B cell (primary cell): ENCODE results near the gene OR51S1. TPM values are rescaled to one million over a fixed set of nuclear protein-coding genes. Genes with fewer than 3 reads are reported as not detected.

ENCODE experiments used
- ATAC-seq: fragments of 200-7000 bp; cut with Tn5 transposase; one replicate; pipeline ENCODE4 v1.10.0; 2021; ENCODE audit warnings: low read depth, mild to moderate bottlenecking, moderate number of reproducible peaks, moderate library complexity
- CTCF ChIA-PET: fragments of 350-600 bp; sonication (Branson Sonifier 250); formaldehyde crosslinking; loops from one replicate; lab custom pipeline; 2021; ENCODE audit warnings: antibody characterized with exemption, inconsistent platforms; lab: Charles Lee
- POLR2A ChIA-PET: fragments of 350-600 bp; sonication (Branson Sonifier 250); formaldehyde crosslinking; loops from one replicate; lab custom pipeline; 2021; ENCODE audit warnings: antibody characterized with exemption; lab: Charles Lee
- DNase-seq: peaks from one replicate; pipeline ENCODE4 v3.0.0; 2013
- H2AFZ ChIP-seq: 2 replicates; pipeline ENCODE4 v1.6.1; 2012; ENCODE audit warnings: mild to moderate bottlenecking, low read depth, low read length; ENCODE audit not compliant: insufficient read depth, poor library complexity, severe bottlenecking
- H3K27ac ChIP-seq, 2 donors: 1 replicate in 1 of 2; 2 replicates in 1 of 2; pipeline ENCODE4 v1.5.1; 2012 to 2013; ENCODE audit warnings: low read length in 2 of 2, mild to moderate bottlenecking in 2 of 2, moderate library complexity in 1 of 2
- H3K27me3 ChIP-seq, 4 experiments: fragments of 200-600 bp in 1 of 4; sonication (generic) in 1 of 4; replicated peaks in 1 of 4; 1 replicate in 2 of 4; 2 replicates in 2 of 4; pipeline versions ENCODE4 v1.6.1 to v1.7.0; 2013 to 2016; ENCODE audit warnings: low read length in 3 of 4, mild to moderate bottlenecking in 2 of 4, mixed read lengths in 1 of 4, moderate library complexity in 1 of 4; ENCODE audit not compliant: insufficient read depth in 4 of 4, control insufficient read depth in 3 of 4; ENCODE audit errors: control extremely low read depth in 1 of 4
- H3K36me3 ChIP-seq, 2 experiments: replicated peaks in 1 of 2; 1 replicate in 1 of 2; 2 replicates in 1 of 2; pipeline versions ENCODE4 v1.6.1 to v1.7.1; 2013; ENCODE audit warnings: low read length in 1 of 2; ENCODE audit not compliant: insufficient read depth in 2 of 2, control insufficient read depth in 1 of 2; ENCODE audit errors: control extremely low read depth in 1 of 2, extremely low read depth in 1 of 2
- H3K4me1 ChIP-seq, 2 donors: fragments of 200-600 bp in 1 of 2; sonication (generic) in 1 of 2; 1 replicate in 1 of 2; 2 replicates in 1 of 2; pipeline versions ENCODE4 v1.5.1 to v1.6.1; 2013 to 2017; ENCODE audit warnings: low read length in 2 of 2; ENCODE audit not compliant: control insufficient read depth in 2 of 2, insufficient read depth in 2 of 2
- H3K4me2 ChIP-seq: replicated peaks from 2 replicates; pipeline ENCODE3; 2012; ENCODE audit warnings: mild to moderate bottlenecking, low read depth, low read length; ENCODE audit not compliant: poor library complexity, severe bottlenecking
- H3K4me3 ChIP-seq, 5 experiments: fragments of 200-600 bp in 1 of 5; sonication (generic) in 1 of 5; 1 replicate in 3 of 5; 2 replicates in 2 of 5; pipeline versions ENCODE4 v1.5.1 to v1.7.0; 2011 to 2016; ENCODE audit warnings: low read length in 4 of 5, mild to moderate bottlenecking in 4 of 5, low read depth in 2 of 5, control low read depth in 1 of 5, moderate library complexity in 1 of 5; ENCODE audit not compliant: insufficient read depth in 1 of 5; ENCODE audit errors: control extremely low read depth in 1 of 5, extremely low read depth in 1 of 5
- H3K79me2 ChIP-seq: fragments of 200-600 bp; sonication (generic); one replicate; pipeline ENCODE4 v1.6.0; 2016; ENCODE audit warnings: low read length; ENCODE audit not compliant: control insufficient read depth, insufficient read depth
- H3K9ac ChIP-seq: fragments of 200-600 bp; sonication (generic); 2 replicates; pipeline ENCODE4 v1.6.1; 2017; ENCODE audit warnings: mild to moderate bottlenecking, low read length, moderate library complexity
- H3K9me3 ChIP-seq, 3 donors: one replicate each; pipeline versions ENCODE4 v1.6.1 to v1.7.1; 2013; ENCODE audit warnings: low read length in 2 of 3; ENCODE audit not compliant: control insufficient read depth in 2 of 3, insufficient read depth in 1 of 3; ENCODE audit errors: control extremely low read depth in 1 of 3
- H4K20me1 ChIP-seq: 2 replicates; pipeline ENCODE4 v1.6.0; 2012; ENCODE audit warnings: mild to moderate bottlenecking, low read length; ENCODE audit not compliant: insufficient read depth, control insufficient read depth, poor library complexity, severe bottlenecking
- H3K27ac Mint-ChIP-seq: one replicate; pipeline ENCODE4 v1.8.0; 2021; ENCODE audit warnings: mixed read lengths
- H3K27me3 Mint-ChIP-seq: one replicate; pipeline ENCODE4 v1.8.0; 2021; ENCODE audit warnings: mixed read lengths
- H3K4me1 Mint-ChIP-seq: one replicate; pipeline ENCODE4 v1.8.0; 2021; ENCODE audit warnings: mixed read lengths
- H3K4me3 Mint-ChIP-seq: one replicate; pipeline ENCODE4 v1.8.0; 2021; ENCODE audit warnings: mixed read lengths
- H3K9me3 Mint-ChIP-seq: one replicate; pipeline ENCODE4 v1.8.0; 2022; ENCODE audit warnings: mixed read lengths; ENCODE audit not compliant: insufficient read depth
- EZH2 ChIP-seq: IDR thresholded peaks from 2 replicates; pipeline ENCODE4 v1.6.1; 2012; ENCODE audit warnings: borderline replicate concordance, low read depth, mild to moderate bottlenecking, moderate library complexity, low read length; ENCODE audit not compliant: insufficient read depth, poor library complexity, severe bottlenecking
- WGBS: methylation state at CpG from one replicate; pipeline ENCODE4 v1.1.5; 2013; ENCODE audit warnings: missing lambda C conversion rate; ENCODE audit not compliant: insufficient coverage; 5-methylcytosine and 5-hydroxymethylcytosine counted together
- intact Hi-C: fragments of 100-400 bp; cut with micrococcal nuclease; formaldehyde crosslinking; loops from one replicate; pipeline ENCODE4 v1.10.0; 2022
- polyA plus RNA-seq: library from polyadenylated mRNA; depleted of rRNA; stranded (reverse); fragments of >200 nt; gene quantifications from 2 replicates; pipeline ENCODE4 v1.2.3, GENCODE V29; 2012
- total RNA-seq, 2 donors: library from RNA; stranded (reverse); fragments of 120-200 nt in 1 of 2; gene quantifications; 1 replicate in 1 of 2; 2 replicates in 1 of 2; pipeline versions ENCODE4 v1.2.3 to v1.2.4, GENCODE V29; 2013 to 2022
- TF ChIP-seq, protein P1 (sequence below): fragments of 200-600 bp; IDR thresholded peaks from one replicate; pipeline ENCODE4 v1.8.0; 2022; ENCODE audit warnings: antibody characterized with exemption, mild to moderate bottlenecking

Gene OR51S1
- total and polyA plus RNA-seq, 2 donors (not counting 1 experiment from before 2014, with no cell fraction given), result not detected

DNA sequence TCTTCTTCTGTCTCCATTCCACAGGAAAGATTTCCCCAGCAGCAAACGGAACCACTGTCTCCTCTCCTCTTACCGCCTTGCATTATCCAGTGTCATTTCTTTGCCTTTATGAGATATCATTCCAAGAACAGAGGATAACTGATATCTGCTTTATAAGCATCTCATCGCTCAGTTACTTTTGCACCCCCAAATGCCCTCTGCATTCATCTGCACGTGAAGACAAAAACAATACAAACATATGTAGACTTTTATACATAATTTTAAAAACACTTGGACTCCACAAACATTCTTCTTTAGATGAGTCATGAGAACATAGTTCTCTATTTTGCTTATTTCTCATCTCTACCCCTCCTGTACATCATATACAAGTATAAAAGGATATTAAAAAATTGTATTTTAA is 32.2 kb upstream of the OR51S1 start:
- H3K4me2 ChIP-seq, result no peak overlapping the region
- Mint-ChIP-seq H3K4me1 (peaks cover 3% of the 10 kb centered on the region), H3K27me3 (peaks cover 2% of the 10 kb centered on the region), H3K9me3 (no peaks in the 10 kb centered on the region), H3K27ac (no peak overlapping the region), H3K4me3 (no peak overlapping the region)
- ChIA-PET CTCF (no interaction called here), POLR2A (no interaction called here)
- no peak overlapping the region for H3K9ac ChIP-seq
- DNase-seq, result no peak
- no peaks in the 10 kb centered on the region for H3K79me2 ChIP-seq
- H2AFZ ChIP-seq, result no peak overlapping the region
- no peak overlapping the region for H3K27ac ChIP-seq
- no peak for TF ChIP-seq EZH2
- TF ChIP-seq, protein P1, sequence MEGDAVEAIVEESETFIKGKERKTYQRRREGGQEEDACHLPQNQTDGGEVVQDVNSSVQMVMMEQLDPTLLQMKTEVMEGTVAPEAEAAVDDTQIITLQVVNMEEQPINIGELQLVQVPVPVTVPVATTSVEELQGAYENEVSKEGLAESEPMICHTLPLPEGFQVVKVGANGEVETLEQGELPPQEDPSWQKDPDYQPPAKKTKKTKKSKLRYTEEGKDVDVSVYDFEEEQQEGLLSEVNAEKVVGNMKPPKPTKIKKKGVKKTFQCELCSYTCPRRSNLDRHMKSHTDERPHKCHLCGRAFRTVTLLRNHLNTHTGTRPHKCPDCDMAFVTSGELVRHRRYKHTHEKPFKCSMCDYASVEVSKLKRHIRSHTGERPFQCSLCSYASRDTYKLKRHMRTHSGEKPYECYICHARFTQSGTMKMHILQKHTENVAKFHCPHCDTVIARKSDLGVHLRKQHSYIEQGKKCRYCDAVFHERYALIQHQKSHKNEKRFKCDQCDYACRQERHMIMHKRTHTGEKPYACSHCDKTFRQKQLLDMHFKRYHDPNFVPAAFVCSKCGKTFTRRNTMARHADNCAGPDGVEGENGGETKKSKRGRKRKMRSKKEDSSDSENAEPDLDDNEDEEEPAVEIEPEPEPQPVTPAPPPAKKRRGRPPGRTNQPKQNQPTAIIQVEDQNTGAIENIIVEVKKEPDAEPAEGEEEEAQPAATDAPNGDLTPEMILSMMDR, result no peak
- peaks cover 0 to 1% (median 0%) of the 10 kb centered on the region in 3 donors for H3K9me3 ChIP-seq
- no peak for ATAC-seq
- H3K4me3 ChIP-seq, result no peak overlapping the region
- WGBS, result 92% methylated on average over 2 of the region's 4 CpGs
- H4K20me1 ChIP-seq, result no peaks in the 10 kb centered on the region
- H3K27me3 ChIP-seq, result no peaks in the 10 kb centered on the region
- intact Hi-C loops, result no loop called here
- H3K4me1 ChIP-seq, result no peaks in the 10 kb centered on the region
- no peaks in the 10 kb centered on the region for H3K36me3 ChIP-seq

GRCh38 chr11:4865855-4866254 is 16.8 kb upstream of the OR51S1 start:
- Mint-ChIP-seq H3K9me3 (no peaks in the 10 kb centered on the region), H3K4me1 (no peaks in the 10 kb centered on the region), H3K27me3 (no peaks in the 10 kb centered on the region), H3K4me3 (no peak overlapping the region), H3K27ac (no peak overlapping the region)
- TF ChIP-seq EZH2, result no peak
- TF ChIP-seq, protein P1, result no peak
- Histone ChIP-seq H3K9me3 (no peaks in the 10 kb centered on the region), H3K4me1 (no peaks in the 10 kb centered on the region), H3K27me3 (no peaks in the 10 kb centered on the region), H4K20me1 (no peaks in the 10 kb centered on the region), H3K36me3 (no peaks in the 10 kb centered on the region), H2AFZ (no peak overlapping the region), H3K79me2 (no peaks in the 10 kb centered on the region), H3K4me3 (no peak overlapping the region), H3K4me2 (no peak overlapping the region), H3K9ac (no peak overlapping the region), H3K27ac (no peak overlapping the region)
- intact Hi-C loops, result no loop called here
- DNase-seq (no peak), ATAC-seq (no peak)
- POLR2A ChIA-PET, result no interaction called here
- CTCF ChIA-PET, result no interaction called here
- WGBS, result no CpG with 5 or more reads among the region's 1 CpG
